ENCODE results near the gene DDX47.

DDX47 gene

GRCh38 chr12:12813120-12814101 lies at the start of gene DDX47:
TSS of gene DDX47 (plus strand) at chr12:12813346. CDS start at chr12:12813368, 22 bp downstream.
- peak; percentile 96 for DNase-seq

GRCh38 chr12:12764824-12765223 lies 48.3 kb upstream of the DDX47 start:
- DNase-seq: no peak

GRCh38 chr12:12770262-12770661 lies 42.9 kb upstream of the DDX47 start:
- DNase-seq: no peak

GRCh38 chr12:12774791-12775190 lies 38.4 kb upstream of the DDX47 start:
- no peak for DNase-seq

GRCh38 chr12:12776261-12776660 lies 36.9 kb upstream of the DDX47 start:
- DNase-seq: no peak

GRCh38 chr12:12777092-12777491 lies 36.1 kb upstream of the DDX47 start:
- DNase-seq: no peak

- no peak for DNase-seq
Measured at GRCh38 chr12:12779007-12779406, 34.1 kb upstream of the DDX47 start.

GRCh38 chr12:12779529-12779928 lies 33.6 kb upstream of the DDX47 start:
- DNase-seq: no peak

- DNase-seq: no peak
Measured at GRCh38 chr12:12784116-12784515, 29.0 kb upstream of the DDX47 start.

- no peak for DNase-seq
Measured at GRCh38 chr12:12784911-12785814, 28.0 kb upstream of the DDX47 start, which contains the start of gene APOLD1. TSS of gene APOLD1 (plus strand) at chr12:12785659. CDS start at chr12:12785692, 33 bp downstream.

- DNase-seq: no peak
Measured at GRCh38 chr12:12786351-12786705, 26.8 kb upstream of the DDX47 start.

GRCh38 chr12:12786706-12787601 lies 26.2 kb upstream of the DDX47 start:
- DNase-seq: peak; percentile 82

GRCh38 chr12:12788131-12788530 lies 25.0 kb upstream of the DDX47 start:
- no peak for DNase-seq

GRCh38 chr12:12788675-12789368 lies 24.3 kb upstream of the DDX47 start:
- DNase-seq: peak; percentile 79

GRCh38 chr12:12790956-12791355 lies 22.2 kb upstream of the DDX47 start:
- no peak for DNase-seq

GRCh38 chr12:12791756-12792369 lies 21.3 kb upstream of the DDX47 start:
- no peak for DNase-seq

GRCh38 chr12:12792421-12792820 lies 20.7 kb upstream of the DDX47 start:
- no peak for DNase-seq

- no peak for DNase-seq
Measured at GRCh38 chr12:12794686-12795085, 18.5 kb upstream of the DDX47 start.

GRCh38 chr12:12796171-12796570 lies 17.0 kb upstream of the DDX47 start:
- no peak for DNase-seq

- no peak for DNase-seq
Measured at GRCh38 chr12:12796928-12797793, 16.0 kb upstream of the DDX47 start.

Measured in CD4-positive, alpha-beta T cell treated with Interleukin-10 for 1 hour (primary cell).